Bone marrow (tissue), 2 donors: ENCODE results near the gene AFAP1.

Source experiments
- DNase-seq, 2 donors: peaks; one replicate each; lab custom pipeline; 2025; lab: John Stamatoyannopoulos, UW

AFAP1 gene

GRCh38 chr4:7967501-7968261 is 28.0 kb upstream of the AFAP1 start:
- no peak for DNase-seq

GRCh38 chr4:7967063-7967440 is 27.4 kb upstream of the AFAP1 start:
- DNase-seq, result no peak

GRCh38 chr4:7966281-7967062 is 26.8 kb upstream of the AFAP1 start:
- DNase-seq, result no peak

GRCh38 chr4:7964890-7965662 is 25.4 kb upstream of the AFAP1 start:
- no peak for DNase-seq

- no peak for DNase-seq
Observed at GRCh38 chr4:7964459-7964858, 24.8 kb upstream of the AFAP1 start.

GRCh38 chr4:7963691-7964090 is 24.0 kb upstream of the AFAP1 start:
- DNase-seq, result no peak

- DNase-seq, result no peak
Observed at GRCh38 chr4:7962609-7963508, 23.2 kb upstream of the AFAP1 start.

GRCh38 chr4:7960790-7961655 is 21.4 kb upstream of the AFAP1 start:
- no peak for DNase-seq

- no peak for DNase-seq
Observed at GRCh38 chr4:7960017-7960789, 20.5 kb upstream of the AFAP1 start.

- DNase-seq, result no peak
Observed at GRCh38 chr4:7959078-7959477, 19.4 kb upstream of the AFAP1 start.

- DNase-seq, result no peak
Observed at GRCh38 chr4:7956934-7957656, 17.4 kb upstream of the AFAP1 start.

- DNase-seq, result no peak
Observed at GRCh38 chr4:7956270-7956808, 16.7 kb upstream of the AFAP1 start.

- DNase-seq, result no peak
Observed at GRCh38 chr4:7955393-7955792, 15.7 kb upstream of the AFAP1 start.

- no peak for DNase-seq
Observed at GRCh38 chr4:7952615-7953014, 13.0 kb upstream of the AFAP1 start.

GRCh38 chr4:7950301-7951092 is 10.8 kb upstream of the AFAP1 start:
- DNase-seq, result no peak

GRCh38 chr4:7949759-7950158 is 10.1 kb upstream of the AFAP1 start:
- no peak for DNase-seq

- DNase-seq, result no peak
Observed at GRCh38 chr4:7947927-7948326, 8.3 kb upstream of the AFAP1 start.

- no peak for DNase-seq
Observed at GRCh38 chr4:7945709-7946380, 6.2 kb upstream of the AFAP1 start.
